GM21723 (cell line): ENCODE measurements around the gene FAM168A.

Experiments used
- ATAC-seq: cut with Tn5 transposase; IDR thresholded peaks from one replicate; pipeline ENCODE4 v1.9.1; 2021; ENCODE audit warnings: mild to moderate bottlenecking, moderate library complexity; ENCODE audit not compliant: unreplicated experiment

Gene FAM168A

DNA sequence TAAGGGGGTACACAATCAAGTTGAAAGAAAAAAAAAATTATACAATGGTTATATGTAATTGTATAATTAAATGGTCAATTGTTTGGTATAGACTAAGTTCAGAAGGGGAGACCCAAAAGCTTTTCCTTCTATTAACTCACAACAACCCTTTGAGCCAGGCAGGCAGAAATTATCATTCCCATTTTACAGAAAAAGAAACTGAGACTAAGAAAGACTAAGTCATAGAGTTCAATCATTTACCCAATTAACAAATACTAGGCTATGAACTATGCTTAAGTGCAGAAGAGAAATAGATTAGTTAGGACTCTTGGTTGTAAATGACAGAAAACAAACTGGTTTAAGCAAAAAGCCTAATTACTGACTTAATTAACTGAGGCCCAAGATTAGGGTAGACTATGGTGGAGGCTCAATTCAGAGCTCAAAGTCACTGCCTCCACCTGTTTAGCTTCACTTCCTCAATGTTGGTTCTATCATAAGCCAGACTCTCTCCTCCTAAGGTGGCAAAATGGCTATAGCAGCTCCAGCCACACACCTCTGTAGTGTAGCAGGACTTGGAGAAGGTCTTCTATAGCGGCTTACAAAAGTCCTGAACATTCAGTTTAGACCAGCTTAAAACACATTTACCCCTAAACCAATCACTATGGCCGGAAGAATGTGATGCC, 34.2 kb downstream of the FAM168A start:
- ATAC-seq = no peak

DNA sequence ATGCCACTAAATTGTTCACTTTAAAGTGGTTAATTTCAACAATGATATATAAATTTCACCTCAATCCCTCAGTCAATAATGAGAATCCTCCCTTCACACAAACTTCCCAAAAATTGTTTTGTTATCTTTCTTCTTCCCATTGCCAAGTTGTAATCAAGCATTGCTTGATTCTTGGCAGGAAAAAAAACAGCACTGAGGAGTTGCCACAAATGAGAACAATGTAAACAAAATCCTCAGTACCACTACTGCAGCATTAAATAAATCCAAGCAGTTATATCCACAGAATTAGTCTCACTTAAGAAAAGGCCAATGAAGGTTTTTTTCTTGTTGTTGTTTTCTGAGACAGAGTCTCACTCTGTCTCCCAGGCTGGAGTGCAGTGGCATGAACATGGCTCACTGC, 38.2 kb downstream of the FAM168A start:
- ATAC-seq = no peak

DNA sequence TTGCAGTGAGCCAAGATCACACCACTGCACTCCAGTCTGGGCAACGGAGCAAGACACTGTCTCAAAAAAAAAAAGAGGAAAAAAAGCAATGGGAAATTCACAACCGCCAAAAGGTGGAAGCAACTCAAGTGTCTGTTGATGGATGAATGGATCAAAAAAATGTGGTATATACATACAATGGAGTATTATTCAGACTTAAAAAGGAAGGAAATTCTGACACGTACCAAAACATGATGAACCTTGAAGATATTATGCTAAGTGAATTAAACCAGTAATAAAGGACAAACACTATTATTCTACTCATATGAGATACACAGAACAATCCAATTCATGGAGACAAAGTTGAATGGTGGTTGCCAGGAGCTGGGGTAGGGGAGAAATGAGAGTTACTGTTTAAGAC, 40.9 kb downstream of the FAM168A start:
- no peak for ATAC-seq

DNA sequence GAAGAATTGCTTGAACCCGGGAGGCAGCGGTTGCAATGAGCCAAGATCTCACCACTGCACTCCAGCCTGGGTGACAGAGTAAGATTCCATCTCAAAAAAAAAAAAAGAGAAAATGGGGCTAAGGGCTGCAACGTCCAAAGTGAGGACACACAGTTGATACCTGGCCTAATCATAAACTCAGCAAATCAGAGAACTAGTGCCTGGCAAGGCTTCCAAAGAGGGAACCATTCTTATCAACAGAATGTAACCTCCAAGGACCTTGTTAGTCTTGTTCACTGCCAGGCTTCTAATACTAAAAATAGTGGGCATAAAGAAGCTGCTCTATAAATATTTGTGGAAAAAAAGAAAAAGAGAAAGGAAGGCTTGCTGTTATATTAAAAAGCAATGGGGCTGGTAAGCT, 42.3 kb downstream of the FAM168A start:
- ATAC-seq = no peak

DNA sequence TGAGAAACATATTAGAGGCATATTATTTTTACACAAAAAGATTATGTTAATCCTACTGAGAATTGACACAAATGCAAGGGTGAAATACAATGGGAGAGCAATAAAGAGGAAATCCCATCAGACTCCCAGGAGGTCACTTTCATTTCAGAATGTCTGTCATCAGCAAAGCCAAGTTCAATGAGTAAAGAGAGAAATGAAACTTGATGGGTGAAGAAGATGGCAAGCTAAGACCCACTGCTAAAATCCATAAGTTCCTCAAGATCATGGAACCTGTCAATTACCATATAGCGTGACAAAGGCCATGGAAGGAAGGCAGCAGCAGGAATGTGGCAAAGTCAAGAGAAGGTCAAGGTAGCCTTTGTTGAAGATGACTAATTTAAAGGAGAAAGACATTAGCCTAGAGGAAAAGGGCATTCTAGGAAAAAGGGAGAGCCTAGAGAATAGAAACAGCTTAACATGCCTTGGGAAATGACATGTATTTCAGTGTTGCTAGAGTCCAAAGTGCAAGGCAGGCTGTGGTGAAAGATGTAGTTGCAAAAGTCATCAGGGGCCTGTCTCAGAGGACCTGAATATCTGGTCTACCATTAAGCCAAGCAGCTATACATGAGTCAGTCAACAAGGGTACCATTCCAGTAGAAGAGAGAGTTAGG, 43.1 kb downstream of the FAM168A start:
- ATAC-seq = no peak

DNA sequence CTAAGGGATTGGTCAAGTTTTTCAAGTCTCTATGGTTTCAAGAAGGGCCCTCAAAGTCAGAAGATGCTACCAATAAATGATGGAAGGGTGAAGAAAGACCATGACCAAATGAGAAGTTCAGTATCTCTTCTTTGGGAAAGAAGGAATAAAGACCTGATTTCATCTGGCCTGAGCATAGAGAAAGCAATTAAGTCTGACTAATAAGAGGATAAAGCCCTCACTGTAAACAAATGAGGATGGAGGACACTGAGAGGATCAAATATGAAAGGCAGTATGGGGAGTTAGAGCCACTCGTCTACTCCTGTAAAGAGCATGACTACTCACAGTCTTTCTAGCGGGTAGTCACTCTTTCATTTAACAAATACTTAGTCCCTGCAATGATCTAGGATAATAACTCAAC, 44.6 kb downstream of the FAM168A start:
- ATAC-seq = no peak

DNA sequence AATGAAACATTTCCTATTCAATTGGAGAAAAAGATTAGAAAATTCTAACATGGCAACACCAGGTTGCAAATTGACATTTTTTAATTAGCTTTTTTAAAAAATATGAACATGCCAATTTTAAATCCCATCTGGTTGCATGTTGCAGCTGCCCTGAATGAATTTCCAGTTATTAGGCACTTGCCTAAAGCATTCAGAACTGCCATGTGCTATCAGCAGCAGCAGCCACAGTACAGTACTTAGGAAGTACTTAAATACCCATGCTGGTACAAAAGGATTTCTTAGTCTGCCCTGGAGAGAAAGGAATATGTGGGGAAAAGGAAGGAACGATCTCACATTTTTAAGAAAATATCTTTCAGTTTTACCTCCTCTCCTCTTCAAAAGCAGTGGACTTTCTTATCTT, 46.2 kb downstream of the FAM168A start:
- no peak for ATAC-seq

DNA sequence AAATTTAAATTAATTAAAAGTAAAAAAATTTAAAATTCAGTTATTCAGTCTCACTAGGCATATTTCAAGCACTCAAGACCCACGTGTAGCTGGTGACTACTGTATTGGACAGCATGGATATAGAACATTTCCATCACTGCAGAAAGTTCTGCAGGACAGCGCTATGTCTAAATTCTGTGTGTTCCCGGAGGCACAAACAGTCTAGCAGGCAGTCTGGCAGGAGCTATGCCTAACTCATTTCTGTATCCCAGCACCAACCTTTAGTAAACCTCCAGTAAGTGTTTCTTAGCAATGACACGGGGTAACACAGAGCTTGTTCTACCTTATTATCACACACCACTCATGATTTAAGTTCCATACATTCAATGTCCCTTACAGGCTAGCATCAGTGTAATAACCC, 48.5 kb downstream of the FAM168A start:
- no peak for ATAC-seq

DNA sequence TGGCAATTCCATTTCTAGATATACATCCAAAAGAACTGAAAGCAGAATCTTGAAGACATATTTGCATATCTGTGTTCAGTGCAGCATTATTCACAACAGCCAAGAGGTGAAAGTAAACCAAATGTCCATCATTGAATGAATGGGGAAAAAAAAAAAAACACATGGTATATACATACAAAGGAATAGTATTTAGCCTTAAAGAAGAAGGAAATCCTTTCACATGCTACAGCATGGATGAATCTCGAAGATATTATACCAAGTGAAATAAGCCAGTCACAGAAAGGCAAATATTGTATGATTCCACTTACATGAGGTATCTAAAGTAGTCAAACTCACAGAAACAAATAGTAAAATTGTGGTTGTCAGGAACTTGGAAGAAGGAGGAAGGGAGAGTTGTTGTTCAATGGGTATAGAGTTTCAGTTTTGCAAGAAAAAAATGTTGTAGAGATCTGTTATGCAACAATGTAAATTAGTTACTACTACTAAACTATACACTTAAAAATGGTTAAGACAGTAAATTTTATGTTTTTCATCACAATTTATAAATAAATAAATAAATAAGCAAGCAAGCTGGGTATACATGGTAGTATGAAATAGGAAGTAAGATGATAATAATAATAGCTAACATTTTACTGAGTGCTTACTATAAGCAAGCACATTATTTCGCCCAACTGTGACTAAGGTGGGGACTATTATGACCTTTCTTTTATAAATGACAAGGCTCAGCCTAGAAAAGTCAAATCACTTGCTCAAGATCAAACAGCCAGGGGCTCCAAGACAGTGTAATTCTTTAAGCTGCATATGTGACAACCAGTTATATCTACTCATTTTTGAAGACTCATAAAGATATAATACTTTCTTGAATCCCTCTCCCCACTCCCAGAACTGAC, 50.0 kb downstream of the FAM168A start:
- no peak for ATAC-seq

DNA sequence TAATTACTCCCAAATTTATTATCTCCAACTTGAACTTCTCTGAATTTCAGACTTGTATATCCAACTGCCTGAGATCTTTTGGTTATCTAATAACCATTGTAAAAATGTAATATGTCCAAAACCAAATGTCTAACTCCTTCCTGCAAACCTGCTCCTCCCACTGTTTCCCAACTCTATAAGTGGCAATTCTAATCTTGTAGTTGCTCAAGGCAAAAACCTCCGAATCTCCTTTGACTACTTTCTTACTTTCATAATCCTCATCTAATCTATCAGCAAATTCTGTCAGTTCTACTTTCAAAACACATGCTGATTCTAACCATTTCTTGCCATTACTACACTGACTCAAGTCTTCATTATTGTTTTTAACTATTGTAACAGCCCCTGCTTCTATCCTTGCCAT, 55.7 kb downstream of the FAM168A start:
- ATAC-seq = no peak

DNA sequence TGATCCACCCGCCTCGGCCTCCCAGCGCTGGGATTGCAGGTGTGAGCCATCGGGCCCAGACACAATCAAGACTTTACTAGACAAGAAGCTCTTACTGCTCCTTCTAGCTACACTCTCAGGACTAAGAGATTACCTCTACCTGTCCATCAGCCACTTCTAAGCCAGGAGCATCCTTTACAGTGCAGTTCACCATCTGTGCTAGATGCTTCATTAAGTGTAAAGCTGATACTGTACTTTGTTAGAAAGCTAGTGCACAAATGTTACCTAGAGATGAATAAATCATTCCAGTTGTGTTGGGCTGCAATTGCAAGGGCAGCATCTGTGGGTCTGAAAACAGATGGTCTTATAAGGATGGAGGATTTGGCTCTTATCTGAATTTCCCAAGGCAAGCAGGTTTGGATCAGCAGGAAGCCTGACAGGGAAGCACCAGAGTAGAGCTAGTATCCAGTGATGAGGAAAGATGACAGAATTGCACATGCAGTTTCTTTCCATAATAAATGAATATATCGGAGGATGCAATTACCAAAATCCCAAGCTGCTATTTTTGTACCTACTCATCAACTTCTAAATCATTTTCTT, 58.3 kb downstream of the FAM168A start:
- ATAC-seq = no peak

DNA sequence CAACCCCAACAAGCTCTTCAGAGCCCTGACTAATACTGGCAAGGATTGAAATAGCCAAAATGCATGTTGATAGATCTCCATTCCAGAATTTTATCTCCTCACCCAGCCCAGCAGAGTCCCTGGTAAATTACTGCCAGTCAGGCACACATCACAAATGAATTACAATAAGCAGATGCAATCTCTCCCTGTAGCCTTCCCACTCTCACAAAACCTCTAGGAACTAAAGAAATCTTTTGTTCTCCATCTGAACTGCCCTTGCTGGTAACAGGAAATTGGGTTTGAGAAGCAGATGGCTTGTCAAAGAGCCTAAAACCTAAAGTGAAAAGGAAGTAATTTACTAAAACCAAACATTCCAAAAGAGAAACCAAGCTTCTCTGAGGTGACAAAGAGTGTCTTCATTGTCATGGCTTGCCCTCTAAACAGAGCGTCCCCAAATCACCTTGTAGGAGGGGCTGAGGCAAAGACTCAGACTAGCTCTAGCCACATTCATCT, 59.5 kb downstream of the FAM168A start:
- peak; percentile 60 for ATAC-seq

DNA sequence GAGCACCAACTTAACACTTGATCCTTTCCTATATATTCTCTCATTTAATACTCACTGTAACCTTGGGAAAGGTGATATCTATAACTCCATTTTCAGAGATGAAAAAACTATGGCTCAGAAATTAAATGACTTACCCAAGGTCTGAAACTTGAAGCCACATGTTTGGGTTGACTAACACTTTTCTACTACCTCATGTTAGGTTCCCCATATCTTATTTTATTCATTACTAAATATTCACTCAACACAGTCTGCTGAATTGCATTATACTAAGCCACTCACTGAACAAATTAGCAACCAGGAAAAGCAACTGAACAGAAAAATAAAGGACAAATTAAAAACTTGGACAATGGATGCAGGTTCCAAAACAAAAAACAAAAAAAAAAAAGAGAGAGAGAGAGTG, 59.9 kb downstream of the FAM168A start:
- no peak for ATAC-seq

DNA sequence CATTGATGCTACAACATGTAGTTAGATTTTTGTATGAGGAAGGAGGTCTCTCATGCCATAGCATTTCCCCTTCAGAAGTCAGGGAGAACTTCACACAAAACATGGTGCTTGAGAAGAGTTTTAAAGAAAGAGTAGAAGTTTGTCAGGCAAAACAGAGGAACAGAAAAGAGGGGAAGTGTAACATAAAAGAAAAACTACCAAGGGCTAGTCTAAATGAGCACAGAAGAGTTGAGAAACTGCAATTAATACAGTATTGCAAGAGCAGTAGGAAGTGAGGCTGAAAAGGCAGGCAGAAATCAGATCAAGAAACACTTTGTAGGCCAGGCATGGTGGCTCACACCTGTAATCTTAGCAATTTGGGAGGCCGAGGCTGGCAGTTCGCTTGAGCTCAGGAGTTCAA, 61.0 kb downstream of the FAM168A start:
- ATAC-seq = no peak

DNA sequence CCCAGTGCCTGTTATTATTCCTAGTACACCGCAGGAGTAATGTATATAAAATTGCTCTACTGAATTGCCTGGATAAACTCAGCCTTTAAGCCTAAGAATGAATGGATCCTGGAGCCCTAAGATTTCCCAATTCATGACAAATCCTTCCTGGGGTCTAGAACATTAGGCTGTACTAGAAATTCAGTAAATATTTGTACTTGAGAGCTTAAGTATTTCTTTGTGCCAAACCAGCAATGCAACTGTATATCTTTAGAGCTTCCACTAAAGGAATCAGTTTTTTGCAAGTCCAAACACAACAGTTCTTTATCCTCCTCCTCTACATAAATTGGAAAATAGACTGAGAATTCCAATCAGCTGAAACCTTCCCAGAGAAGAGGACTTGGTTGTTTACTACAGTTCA, 65.6 kb downstream of the FAM168A start:
- ATAC-seq = no peak

DNA sequence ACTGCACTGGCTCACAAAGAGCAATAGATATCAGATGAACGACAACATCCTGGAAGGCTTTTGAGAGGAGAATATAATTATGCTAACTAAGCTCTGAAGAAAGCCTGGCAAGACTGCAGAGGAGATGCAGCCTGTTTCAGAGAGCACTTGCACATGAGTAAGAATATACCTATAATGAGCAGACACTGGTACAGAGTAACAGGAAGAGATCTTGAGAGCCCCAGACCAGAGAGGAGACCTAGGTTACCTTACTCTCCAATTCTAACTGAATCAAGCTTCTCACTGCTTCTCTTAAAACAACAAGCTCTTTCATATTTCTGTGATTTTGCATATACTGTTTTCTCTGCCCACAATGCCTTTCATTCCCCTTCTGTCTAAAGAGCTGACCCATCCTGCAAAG, 66.5 kb downstream of the FAM168A start:
- no peak for ATAC-seq

DNA sequence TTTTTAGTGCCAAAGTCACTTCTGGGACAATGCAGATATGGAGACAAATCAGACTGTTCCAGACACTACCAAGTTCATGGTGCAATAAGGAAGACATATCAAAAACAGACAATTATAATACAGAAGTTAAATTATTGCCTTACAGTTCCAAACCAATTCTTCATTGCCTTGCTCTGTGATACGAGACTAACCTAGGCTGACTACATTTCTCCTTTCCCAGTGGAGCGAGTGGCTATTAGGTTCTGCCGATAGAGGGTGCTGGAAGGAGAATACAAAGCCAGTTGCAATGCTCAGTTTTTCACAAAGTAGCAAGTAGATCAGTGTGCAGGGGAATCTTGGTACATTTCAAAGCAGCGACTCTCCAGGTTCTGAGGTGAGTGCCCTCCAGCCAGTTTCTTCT, 67.8 kb downstream of the FAM168A start:
- no peak for ATAC-seq

DNA sequence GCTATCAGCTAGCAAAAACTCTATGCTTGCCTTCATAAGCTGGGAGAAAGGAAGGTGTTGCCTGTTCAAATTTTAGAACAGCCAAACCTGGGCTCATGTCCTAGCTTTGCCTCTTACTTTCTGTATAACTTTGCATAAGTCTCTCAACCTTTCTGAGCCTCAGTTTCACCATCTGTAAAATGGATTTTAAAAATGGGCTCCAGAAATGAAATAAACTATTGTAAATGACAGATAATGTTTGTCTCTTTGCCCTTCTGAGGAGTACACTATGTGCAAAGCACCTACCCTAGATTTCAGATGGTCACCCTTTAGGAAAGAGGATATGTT, 68.7 kb downstream of the FAM168A start:
- no peak for ATAC-seq

DNA sequence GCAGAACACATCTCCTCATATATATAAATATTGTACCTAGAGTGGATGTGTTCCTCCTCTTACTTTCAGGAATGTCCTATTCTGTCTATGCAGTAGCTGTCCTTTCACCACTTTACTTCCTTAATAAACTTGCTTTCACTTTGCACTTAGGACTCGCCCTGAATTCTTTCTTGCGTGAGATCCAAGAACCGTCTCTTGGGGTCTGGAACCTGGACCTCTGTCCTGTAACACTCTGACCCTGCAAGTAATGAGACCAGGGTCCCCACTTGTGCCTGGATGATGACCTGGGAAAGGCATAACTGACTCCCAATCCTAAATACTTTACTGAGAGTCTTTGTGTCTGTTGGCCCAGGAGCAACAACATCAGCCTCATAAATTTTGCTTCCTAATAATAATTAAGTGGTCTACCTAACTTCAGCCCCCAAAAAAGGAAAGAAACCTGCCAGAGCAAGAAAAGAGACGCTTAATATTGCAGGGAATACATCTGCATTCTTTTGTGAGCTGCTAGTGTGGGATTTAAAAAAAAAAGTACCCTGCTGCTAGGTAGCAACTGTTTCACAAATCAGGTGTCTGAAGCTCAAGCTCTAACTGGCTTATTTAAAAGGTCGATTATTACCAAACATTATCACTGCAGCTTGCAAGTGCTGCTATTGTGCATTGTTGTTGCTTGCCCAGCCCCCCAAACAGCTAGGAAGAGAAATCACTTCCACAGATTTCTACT, 69.3 kb downstream of the FAM168A start:
- no peak for ATAC-seq

DNA sequence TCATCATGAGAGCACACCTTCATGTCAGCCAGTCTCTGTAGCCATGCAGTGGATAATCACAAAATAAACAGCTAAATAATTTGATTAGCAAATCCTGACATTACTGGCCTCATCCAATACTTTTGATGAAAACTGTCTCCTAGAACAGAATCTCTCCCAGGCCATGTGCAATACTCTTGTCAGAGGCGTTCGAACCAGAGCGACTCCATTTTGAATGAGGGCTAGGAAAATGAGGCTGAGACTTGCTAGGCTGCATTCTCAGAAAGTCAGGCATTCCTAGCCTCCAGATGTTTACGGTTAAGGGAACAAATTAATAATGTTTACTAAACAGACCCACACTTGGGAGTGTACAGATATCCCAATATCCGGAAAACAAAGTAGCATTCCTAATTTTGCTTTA, 69.9 kb downstream of the FAM168A start:
- no peak for ATAC-seq

DNA sequence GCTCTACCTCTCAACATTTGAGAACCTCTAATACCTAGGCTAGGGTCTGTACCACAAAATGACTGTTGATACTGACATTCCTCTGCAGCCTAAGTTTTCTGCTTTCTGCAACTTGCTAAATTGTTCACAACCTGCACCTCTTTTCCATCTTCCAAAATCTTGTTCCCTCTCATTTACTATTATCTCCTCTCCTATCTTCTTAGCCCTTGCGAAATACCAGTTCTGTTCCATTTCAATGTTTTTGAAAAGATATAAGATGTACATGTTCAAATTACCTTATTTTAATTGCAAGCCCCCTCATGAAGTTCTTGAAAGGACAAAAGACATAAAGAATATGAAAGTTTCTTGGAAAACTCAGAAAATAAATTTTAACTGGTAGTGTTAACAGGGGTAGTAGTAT, 72.3 kb downstream of the FAM168A start:
- no peak for ATAC-seq
